ENCODE data around the gene APP.

GRCh38 chr21:25898671-25899070 lies 271.9 kb downstream of the APP start:
- TF ChIP-seq POLR2AphosphoS5 (IDR thresholded peaks at IDR 0.05; ENCODE audit: low read depth) (no peak), GABPA (IDR thresholded peaks at IDR 0.05; ENCODE audit: low read depth) (no peak), CTCF (IDR thresholded peaks at IDR 0.05; ENCODE audit: insufficient read depth, low read length) (no peak)
